K562 (cell line): Measurements from ENCODE around the gene CYFIP2. TPM values are rescaled to one million over a fixed set of nuclear protein-coding genes. Genes with fewer than 3 reads are reported as not detected.

ENCODE experiments used
- ATAC-seq: fragments of 200-7000 bp; cut with Tn5 transposase; 3 replicates; pipeline ENCODE4 v1.9.1; 2020; ENCODE audit warnings: moderate library complexity
- BruUV-seq: library from RNA; stranded (reverse); fragments of 400-500 nt; replicated peaks from 2 replicates; lab custom pipeline; 2021; lab: Mats Ljungman, UMichigan
- CTCF ChIA-PET: fragments of 300-600 bp; formaldehyde crosslinking; extraction: SDS; loops from one replicate; lab custom pipeline; 2021; ENCODE audit warnings: low intra/inter-chr PET ratio; lab: Yijun Ruan, JAX
- POLR2A ChIA-PET: fragments of 300-600, 350-650 bp; sonication (Branson Sonifier 250); formaldehyde crosslinking; extraction: SDS; loops from one replicate; lab custom pipeline; 2021; ENCODE audit warnings: antibody characterized with exemption, inconsistent platforms; lab: Yijun Ruan, JAX
- DNase-seq, 4 experiments: peaks; one replicate each; pipeline versions ENCODE4 v3.0.0 to v3.0.0-alpha.2; 2011 to 2018; ENCODE audit warnings: low spot score in 3 of 4, mixed read lengths in 3 of 4; ENCODE audit errors: extremely low read depth in 1 of 4
- FAIRE-seq: peaks from 2 replicates; lab custom pipeline; 2011; peaks lifted over from hg19 to GRCh38; lab: Jason Lieb, UNC
- H2AFZ ChIP-seq: 2 replicates; pipeline ENCODE4 v1.6.0; 2011; ENCODE audit warnings: low read depth, low read length, control low read depth, inconsistent platforms
- H3K27ac ChIP-seq: fragments of 200-600 bp; 3 replicates; pipeline ENCODE4 v1.8.0; 2011; ENCODE audit warnings: low read depth, mild to moderate bottlenecking, control low read depth, inconsistent platforms, low read length, moderate library complexity, mixed read lengths; ENCODE audit errors: extremely low read depth
- H3K27me3 ChIP-seq, 2 experiments: fragments of 300-600 bp in 1 of 2; 2 replicates in 1 of 2; 3 replicates in 1 of 2; pipeline versions ENCODE4 v1.6.0 to v1.8.0; 2011; ENCODE audit warnings: inconsistent platforms in 2 of 2, low read length in 2 of 2, mild to moderate bottlenecking in 1 of 2, mixed read lengths in 1 of 2, moderate library complexity in 1 of 2; ENCODE audit not compliant: control insufficient read depth in 2 of 2, insufficient read depth in 2 of 2
- H3K36me3 ChIP-seq: fragments of 300-600 bp; 3 replicates; pipeline ENCODE4 v1.8.0; 2011; ENCODE audit warnings: mild to moderate bottlenecking, low read length, inconsistent platforms; ENCODE audit not compliant: control insufficient read depth, insufficient read depth
- H3K4me1 ChIP-seq, 2 experiments: fragments of 200-600 bp in 1 of 2; replicated peaks in 1 of 2; 2 replicates in 1 of 2; 3 replicates in 1 of 2; pipeline versions ENCODE4 v1.5.1 to v1.8.0; 2011; ENCODE audit warnings: inconsistent platforms in 2 of 2, low read length in 2 of 2, mild to moderate bottlenecking in 1 of 2, mixed read lengths in 1 of 2, moderate library complexity in 1 of 2; ENCODE audit not compliant: control insufficient read depth in 2 of 2, insufficient read depth in 2 of 2
- H3K4me2 ChIP-seq: 2 replicates; pipeline ENCODE4 v1.6.1; 2011; ENCODE audit warnings: low read length, control low read depth, inconsistent platforms, mixed read lengths; ENCODE audit not compliant: insufficient read depth
- H3K4me3 ChIP-seq: fragments of 200-600 bp; sonication (generic), shearing (Covaris generic); 2 replicates; pipeline ENCODE4 v1.5.1; 2016; ENCODE audit warnings: control low read depth, inconsistent platforms
- H3K79me2 ChIP-seq: fragments of 200-600 bp; 3 replicates; pipeline ENCODE4 v1.8.0; 2011; ENCODE audit warnings: low read length, inconsistent platforms; ENCODE audit not compliant: control insufficient read depth, insufficient read depth
- H3K9ac ChIP-seq, 2 experiments: 2 replicates each; pipeline versions ENCODE4 v1.6.0 to v1.6.1; 2011; ENCODE audit warnings: low read depth in 2 of 2, low read length in 2 of 2, control low read depth in 1 of 2, inconsistent platforms in 1 of 2, mild to moderate bottlenecking in 1 of 2, mixed read lengths in 1 of 2; ENCODE audit not compliant: insufficient read depth in 1 of 2
- H3K9me1 ChIP-seq: one replicate; pipeline ENCODE4 v1.6.0; 2011; ENCODE audit warnings: inconsistent platforms, mild to moderate bottlenecking, low read length, moderate library complexity; ENCODE audit not compliant: control insufficient read depth, insufficient read depth
- H3K9me3 ChIP-seq: replicated peaks from 2 replicates; pipeline ENCODE4 v1.5.1; 2011; ENCODE audit warnings: low read depth, low read length, inconsistent platforms; ENCODE audit not compliant: control insufficient read depth, insufficient read depth
- H4K20me1 ChIP-seq: replicated peaks from 2 replicates; pipeline ENCODE4 v1.6.1; 2011; ENCODE audit warnings: low read length, inconsistent platforms, mixed read lengths; ENCODE audit not compliant: control insufficient read depth, insufficient read depth
- CBX1 ChIP-seq: sonication (generic); IDR thresholded peaks from 2 replicates; pipeline ENCODE4 v1.6.1; 2016; ENCODE audit warnings: antibody characterized with exemption, low read depth, mild to moderate bottlenecking
- CREB3 ChIP-seq: fragments of 450-650 bp; conservative IDR thresholded peaks from 2 replicates; pipeline ENCODE4 v1.6.1; 2016; ENCODE audit warnings: missing genetic modification characterization, low read depth, mild to moderate bottlenecking, missing compliant biosample characterization, moderate library complexity
- E2F3 ChIP-seq: fragments of 250-450 bp; sonication (Bioruptor Pico); IDR thresholded peaks from 2 replicates; pipeline ENCODE4 v1.4.0; 2020; ENCODE audit warnings: mild to moderate bottlenecking
- ESRRA ChIP-seq: fragments of 450-650 bp; IDR thresholded peaks from 2 replicates; pipeline ENCODE4 v1.6.1; 2014; ENCODE audit warnings: low read depth, mild to moderate bottlenecking, moderate library complexity, borderline replicate concordance
- KDM4B ChIP-seq, 2 experiments: fragments of 450-650 bp in 1 of 2; sonication (generic) in 1 of 2; IDR thresholded peaks; 2 replicates each; pipeline ENCODE4 v1.6.1; 2016 to 2017; ENCODE audit warnings: borderline replicate concordance in 2 of 2, antibody characterized with exemption in 1 of 2, low read depth in 1 of 2, mild to moderate bottlenecking in 1 of 2
- SETDB1 ChIP-seq: IDR thresholded peaks from one replicate; pipeline ENCODE4 v1.6.1; 2012; ENCODE audit warnings: low read length, control low read depth, inconsistent platforms
- TGIF2 ChIP-seq: sonication (generic); formaldehyde crosslinking; IDR thresholded peaks from 2 replicates; pipeline ENCODE4 v1.8.1; 2022; ENCODE audit warnings: mild to moderate bottlenecking, missing genetic modification reagents, moderate library complexity
- ZNF146 ChIP-seq: IDR thresholded peaks from one replicate; pipeline ENCODE4 v1.6.1; 2018; ENCODE audit warnings: missing compliant biosample characterization; ENCODE audit not compliant: unreplicated experiment
- ZNF212 ChIP-seq: fragments of 450-650 bp; formaldehyde crosslinking; IDR thresholded peaks from 2 replicates; pipeline ENCODE4 v1.4.0; 2020; ENCODE audit warnings: mild to moderate bottlenecking
- ZNF512 ChIP-seq: IDR thresholded peaks from 2 replicates; pipeline ENCODE4 v1.6.1; 2016; ENCODE audit warnings: missing genetic modification characterization, missing compliant biosample characterization
- WGBS: fragments of 100-300 bp; shearing (Covaris generic); methylation state at CpG from one replicate; pipeline ENCODE4 v1.1.6; 2016; ENCODE audit warnings: low coverage, mixed read lengths; ENCODE audit not compliant: insufficient coverage; ENCODE audit errors: missing lambda C conversion rate; 5-methylcytosine and 5-hydroxymethylcytosine counted together
- in situ Hi-C: fragments of 300-500 bp; cut with MboI; formaldehyde crosslinking; loops from 4 replicates; pipeline ENCODE4 v1.15.0; 2018; ENCODE audit warnings: inconsistent platforms, mixed read lengths
- intact Hi-C: fragments of 100-400 bp; cut with micrococcal nuclease; formaldehyde crosslinking; loops from 2 replicates; pipeline ENCODE4 v1.14.2; 2022
- polyA plus RNA-seq, 8 experiments: library from polyadenylated mRNA; depleted of rRNA in 4 of 8; stranded (reverse) in 5 of 8; unstranded in 3 of 8; fragments of >200 nt; fragmentation: Nextera tagmentation in 2 of 8; fragmentation: Illumina TruSeq in 1 of 8; extraction: Ambion mirVana in 2 of 8; extraction: Trizol in 1 of 8; gene quantifications; 2 replicates each; pipeline versions ENCODE4 v1.2.1 to v1.2.3, GENCODE V29; 2011 to 2014; ENCODE audit warnings: inconsistent platforms in 1 of 8, missing spikeins in 1 of 8
- total RNA-seq, 7 experiments: library from RNA; depleted of rRNA in 6 of 7; stranded (reverse); fragments of >200 nt in 6 of 7; fragmentation: Illumina TruSeq in 2 of 7; extraction: Trizol in 2 of 7; gene quantifications; 2 replicates each; pipeline versions ENCODE4 v1.2.1 to v1.2.3, GENCODE V29; 2011 to 2021; ENCODE audit warnings: low replicate concordance in 1 of 7

The CYFIP2 gene
- total and polyA plus RNA-seq, 9 of the 15 experiments (the other 6 are each of a cell fraction or from before 2014, with no cell fraction given) = 0.76 to 2.9 (median 1.4) TPM; not detected in 1

GRCh38 chr5:157351802-157352092, 85.8 kb downstream of the CYFIP2 start:
- H3K4me2 ChIP-seq = no peak overlapping the region
- no peak for FAIRE-seq

More at GRCh38 chr5:157351802-157352092, 85.8 kb downstream of the CYFIP2 start:
- 14% methylated on average over 1 of the region's 1 CpG for WGBS
- ATAC-seq = no peak
- in situ Hi-C loops (no loop called here), intact Hi-C loops (no loop called here)
- no peaks in the 10 kb centered on the region for H3K79me2 ChIP-seq
- H3K9me3 ChIP-seq = no peaks in the 10 kb centered on the region
- no peak for TF ChIP-seq CBX1
- no peak for TF ChIP-seq ZNF146 (CRISPR knock-in tag)
- TF ChIP-seq KDM4B (IDR thresholded peaks at IDR 0.05; ENCODE audit: borderline replicate concordance in 2 of 2, low read depth in 1 of 2) = no peak
- TF ChIP-seq ZNF212 (CRISPR knock-in tag) = no peak
- no peak for TF ChIP-seq ZNF512
- TF ChIP-seq ESRRA = no peak
- TF ChIP-seq SETDB1 = no peak
- no peak for TF ChIP-seq TGIF2 (CRISPR knock-in tag)
- no peak for TF ChIP-seq E2F3 (CRISPR knock-in tag)
- TF ChIP-seq CREB3 = no peak
- H3K36me3 ChIP-seq = no peaks in the 10 kb centered on the region
- no peak overlapping the region for H3K27ac ChIP-seq
- ChIA-PET CTCF (no interaction called here), POLR2A (no interaction called here)
- no peak overlapping the region for H3K9ac ChIP-seq
- H3K9me1 ChIP-seq = no peaks in the 10 kb centered on the region
- no peak overlapping the region for H2AFZ ChIP-seq
- no TSS peak for BruUV-seq
- H3K27me3 ChIP-seq = peaks cover 0 to 23% of the 10 kb centered on the region in 2 experiments; a peak in 3 of 5 replicates
- H3K4me3 ChIP-seq = no peak overlapping the region
- DNase-seq = no peak
- no peaks in the 10 kb centered on the region for H4K20me1 ChIP-seq
- no peaks in the 10 kb centered on the region for H3K4me1 ChIP-seq
